Measurements from ENCODE around the gene GRHL1.
A peak's percentile ranks its signal among the peaks of the same experiment; 100 is the strongest.

GRHL1 gene

DNA sequence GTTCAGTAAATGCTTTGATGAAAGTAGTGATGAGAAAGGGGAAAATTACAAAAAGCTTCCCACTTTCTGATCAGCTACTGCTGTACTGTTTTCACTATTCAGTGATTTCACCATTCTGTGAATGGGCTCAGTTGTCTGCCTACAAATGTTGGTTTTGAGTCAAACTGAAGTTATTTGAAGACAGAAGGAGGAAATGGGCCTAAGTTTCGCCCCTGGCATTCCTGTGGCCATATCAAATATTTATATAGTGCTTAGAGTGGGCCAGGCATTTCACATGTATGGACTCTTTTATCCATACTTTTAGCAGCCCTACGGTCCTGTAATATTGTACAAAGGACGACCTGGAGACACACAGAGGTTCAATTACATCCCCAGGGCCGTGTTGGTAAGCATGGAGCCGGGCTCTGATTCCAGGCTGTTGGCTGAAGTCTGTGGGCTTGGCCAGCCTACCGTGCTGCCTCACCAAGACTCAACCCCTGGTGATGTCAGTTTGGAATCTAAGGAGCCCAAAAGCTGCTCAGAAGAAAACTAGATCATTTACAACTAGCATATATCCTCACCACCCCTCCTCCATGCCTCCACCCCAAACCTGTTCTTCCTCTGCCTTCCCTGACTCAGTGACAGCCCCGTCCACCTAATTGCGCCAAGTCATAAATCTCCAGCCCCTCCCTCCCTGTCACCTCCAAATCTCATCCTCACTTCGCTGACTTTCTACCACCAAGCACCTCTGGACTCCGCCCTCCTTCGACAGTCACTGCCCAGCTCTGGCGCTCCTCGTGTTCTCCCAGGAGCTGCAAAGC lies 10.1 kb upstream of the GRHL1 start (continued):
- TF ChIP-seq ZNF335 (tag by site-specific recombination; conservative IDR thresholded peaks at IDR 0.05) (peak; percentile 29; the same call in 1 of the 2 replicates), SCRT1 (tag by site-specific recombination; IDR thresholded peaks at IDR 0.05; ENCODE audit: borderline replicate concordance) (no peak), ZNF600 (tag by site-specific recombination; IDR thresholded peaks at IDR 0.05) (peak; percentile 38; the same call in 1 of the 2 replicates), SP2 (tag by site-specific recombination; IDR thresholded peaks at IDR 0.05) (peak; percentile 32), ZNF366 (tag by site-specific recombination; conservative IDR thresholded peaks at IDR 0.05) (peak; percentile 54; the same call in 1 of the 2 replicates), ZNF629 (tag by site-specific recombination; IDR thresholded peaks at IDR 0.05) (0 out of 2 replicates have a peak, but pooled peaks have one; percentile 14), ZNF529 (tag by site-specific recombination; IDR thresholded peaks at IDR 0.05; ENCODE audit: insufficient replicate concordance) (no peak), ZNF510 (tag by site-specific recombination; IDR thresholded peaks at IDR 0.05; ENCODE audit: insufficient replicate concordance) (no peak), ZSCAN23 (tag by site-specific recombination; IDR thresholded peaks at IDR 0.05) (no peak), ZNF514 (tag by site-specific recombination; IDR thresholded peaks at IDR 0.05) (no peak), ZNF585B (tag by site-specific recombination; IDR thresholded peaks at IDR 0.05) (no peak), ZNF426 (tag by site-specific recombination; IDR thresholded peaks at IDR 0.05) (no peak), PRDM1 (tag by site-specific recombination; IDR thresholded peaks at IDR 0.05) (peak; percentile 82), BCL11B (tag by site-specific recombination; IDR thresholded peaks at IDR 0.05; ENCODE audit: low read depth) (no peak), SP7 (tag by site-specific recombination; IDR thresholded peaks at IDR 0.05) (peak; percentile 79), KLF1 (tag by site-specific recombination; IDR thresholded peaks at IDR 0.05) (peak; percentile 95), ZNF266 (tag by site-specific recombination; IDR thresholded peaks at IDR 0.05; ENCODE audit: low read depth) (no peak), ZNF791 (tag by site-specific recombination; IDR thresholded peaks at IDR 0.05) (no peak), ZNF174 (tag by site-specific recombination; IDR thresholded peaks at IDR 0.05) (no peak)
- TF ChIP-seq, protein P1, sequence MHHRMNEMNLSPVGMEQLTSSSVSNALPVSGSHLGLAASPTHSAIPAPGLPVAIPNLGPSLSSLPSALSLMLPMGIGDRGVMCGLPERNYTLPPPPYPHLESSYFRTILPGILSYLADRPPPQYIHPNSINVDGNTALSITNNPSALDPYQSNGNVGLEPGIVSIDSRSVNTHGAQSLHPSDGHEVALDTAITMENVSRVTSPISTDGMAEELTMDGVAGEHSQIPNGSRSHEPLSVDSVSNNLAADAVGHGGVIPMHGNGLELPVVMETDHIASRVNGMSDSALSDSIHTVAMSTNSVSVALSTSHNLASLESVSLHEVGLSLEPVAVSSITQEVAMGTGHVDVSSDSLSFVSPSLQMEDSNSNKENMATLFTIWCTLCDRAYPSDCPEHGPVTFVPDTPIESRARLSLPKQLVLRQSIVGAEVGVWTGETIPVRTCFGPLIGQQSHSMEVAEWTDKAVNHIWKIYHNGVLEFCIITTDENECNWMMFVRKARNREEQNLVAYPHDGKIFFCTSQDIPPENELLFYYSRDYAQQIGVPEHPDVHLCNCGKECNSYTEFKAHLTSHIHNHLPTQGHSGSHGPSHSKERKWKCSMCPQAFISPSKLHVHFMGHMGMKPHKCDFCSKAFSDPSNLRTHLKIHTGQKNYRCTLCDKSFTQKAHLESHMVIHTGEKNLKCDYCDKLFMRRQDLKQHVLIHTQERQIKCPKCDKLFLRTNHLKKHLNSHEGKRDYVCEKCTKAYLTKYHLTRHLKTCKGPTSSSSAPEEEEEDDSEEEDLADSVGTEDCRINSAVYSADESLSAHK (tag by site-specific recombination; IDR thresholded peaks at IDR 0.05), result no peak
- TF ChIP-seq, protein P2, sequence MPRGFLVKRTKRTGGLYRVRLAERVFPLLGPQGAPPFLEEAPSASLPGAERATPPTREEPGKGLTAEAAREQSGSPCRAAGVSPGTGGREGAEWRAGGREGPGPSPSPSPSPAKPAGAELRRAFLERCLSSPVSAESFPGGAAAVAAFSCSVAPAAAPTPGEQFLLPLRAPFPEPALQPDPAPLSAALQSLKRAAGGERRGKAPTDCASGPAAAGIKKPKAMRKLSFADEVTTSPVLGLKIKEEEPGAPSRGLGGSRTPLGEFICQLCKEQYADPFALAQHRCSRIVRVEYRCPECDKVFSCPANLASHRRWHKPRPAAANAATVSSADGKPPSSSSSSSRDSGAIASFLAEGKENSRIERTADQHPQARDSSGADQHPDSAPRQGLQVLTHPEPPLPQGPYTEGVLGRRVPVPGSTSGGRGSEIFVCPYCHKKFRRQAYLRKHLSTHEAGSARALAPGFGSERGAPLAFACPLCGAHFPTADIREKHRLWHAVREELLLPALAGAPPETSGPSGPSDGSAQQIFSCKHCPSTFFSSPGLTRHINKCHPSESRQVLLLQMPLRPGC (tag by site-specific recombination; IDR thresholded peaks at IDR 0.05), result no peak
- TF ChIP-seq, protein P3, sequence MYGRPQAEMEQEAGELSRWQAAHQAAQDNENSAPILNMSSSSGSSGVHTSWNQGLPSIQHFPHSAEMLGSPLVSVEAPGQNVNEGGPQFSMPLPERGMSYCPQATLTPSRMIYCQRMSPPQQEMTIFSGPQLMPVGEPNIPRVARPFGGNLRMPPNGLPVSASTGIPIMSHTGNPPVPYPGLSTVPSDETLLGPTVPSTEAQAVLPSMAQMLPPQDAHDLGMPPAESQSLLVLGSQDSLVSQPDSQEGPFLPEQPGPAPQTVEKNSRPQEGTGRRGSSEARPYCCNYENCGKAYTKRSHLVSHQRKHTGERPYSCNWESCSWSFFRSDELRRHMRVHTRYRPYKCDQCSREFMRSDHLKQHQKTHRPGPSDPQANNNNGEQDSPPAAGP (tag by site-specific recombination; IDR thresholded peaks at IDR 0.05), result peak; percentile 91
- TF ChIP-seq, protein P4, sequence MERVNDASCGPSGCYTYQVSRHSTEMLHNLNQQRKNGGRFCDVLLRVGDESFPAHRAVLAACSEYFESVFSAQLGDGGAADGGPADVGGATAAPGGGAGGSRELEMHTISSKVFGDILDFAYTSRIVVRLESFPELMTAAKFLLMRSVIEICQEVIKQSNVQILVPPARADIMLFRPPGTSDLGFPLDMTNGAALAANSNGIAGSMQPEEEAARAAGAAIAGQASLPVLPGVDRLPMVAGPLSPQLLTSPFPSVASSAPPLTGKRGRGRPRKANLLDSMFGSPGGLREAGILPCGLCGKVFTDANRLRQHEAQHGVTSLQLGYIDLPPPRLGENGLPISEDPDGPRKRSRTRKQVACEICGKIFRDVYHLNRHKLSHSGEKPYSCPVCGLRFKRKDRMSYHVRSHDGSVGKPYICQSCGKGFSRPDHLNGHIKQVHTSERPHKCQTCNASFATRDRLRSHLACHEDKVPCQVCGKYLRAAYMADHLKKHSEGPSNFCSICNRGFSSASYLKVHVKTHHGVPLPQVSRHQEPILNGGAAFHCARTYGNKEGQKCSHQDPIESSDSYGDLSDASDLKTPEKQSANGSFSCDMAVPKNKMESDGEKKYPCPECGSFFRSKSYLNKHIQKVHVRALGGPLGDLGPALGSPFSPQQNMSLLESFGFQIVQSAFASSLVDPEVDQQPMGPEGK (tag by site-specific recombination; IDR thresholded peaks at IDR 0.05), result peak; percentile 69; the same call in 1 of the 2 replicates
- TF ChIP-seq, protein P5, sequence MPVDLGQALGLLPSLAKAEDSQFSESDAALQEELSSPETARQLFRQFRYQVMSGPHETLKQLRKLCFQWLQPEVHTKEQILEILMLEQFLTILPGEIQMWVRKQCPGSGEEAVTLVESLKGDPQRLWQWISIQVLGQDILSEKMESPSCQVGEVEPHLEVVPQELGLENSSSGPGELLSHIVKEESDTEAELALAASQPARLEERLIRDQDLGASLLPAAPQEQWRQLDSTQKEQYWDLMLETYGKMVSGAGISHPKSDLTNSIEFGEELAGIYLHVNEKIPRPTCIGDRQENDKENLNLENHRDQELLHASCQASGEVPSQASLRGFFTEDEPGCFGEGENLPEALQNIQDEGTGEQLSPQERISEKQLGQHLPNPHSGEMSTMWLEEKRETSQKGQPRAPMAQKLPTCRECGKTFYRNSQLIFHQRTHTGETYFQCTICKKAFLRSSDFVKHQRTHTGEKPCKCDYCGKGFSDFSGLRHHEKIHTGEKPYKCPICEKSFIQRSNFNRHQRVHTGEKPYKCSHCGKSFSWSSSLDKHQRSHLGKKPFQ (tag by site-specific recombination; IDR thresholded peaks at IDR 0.05), result no peak
- TF ChIP-seq, protein P6, sequence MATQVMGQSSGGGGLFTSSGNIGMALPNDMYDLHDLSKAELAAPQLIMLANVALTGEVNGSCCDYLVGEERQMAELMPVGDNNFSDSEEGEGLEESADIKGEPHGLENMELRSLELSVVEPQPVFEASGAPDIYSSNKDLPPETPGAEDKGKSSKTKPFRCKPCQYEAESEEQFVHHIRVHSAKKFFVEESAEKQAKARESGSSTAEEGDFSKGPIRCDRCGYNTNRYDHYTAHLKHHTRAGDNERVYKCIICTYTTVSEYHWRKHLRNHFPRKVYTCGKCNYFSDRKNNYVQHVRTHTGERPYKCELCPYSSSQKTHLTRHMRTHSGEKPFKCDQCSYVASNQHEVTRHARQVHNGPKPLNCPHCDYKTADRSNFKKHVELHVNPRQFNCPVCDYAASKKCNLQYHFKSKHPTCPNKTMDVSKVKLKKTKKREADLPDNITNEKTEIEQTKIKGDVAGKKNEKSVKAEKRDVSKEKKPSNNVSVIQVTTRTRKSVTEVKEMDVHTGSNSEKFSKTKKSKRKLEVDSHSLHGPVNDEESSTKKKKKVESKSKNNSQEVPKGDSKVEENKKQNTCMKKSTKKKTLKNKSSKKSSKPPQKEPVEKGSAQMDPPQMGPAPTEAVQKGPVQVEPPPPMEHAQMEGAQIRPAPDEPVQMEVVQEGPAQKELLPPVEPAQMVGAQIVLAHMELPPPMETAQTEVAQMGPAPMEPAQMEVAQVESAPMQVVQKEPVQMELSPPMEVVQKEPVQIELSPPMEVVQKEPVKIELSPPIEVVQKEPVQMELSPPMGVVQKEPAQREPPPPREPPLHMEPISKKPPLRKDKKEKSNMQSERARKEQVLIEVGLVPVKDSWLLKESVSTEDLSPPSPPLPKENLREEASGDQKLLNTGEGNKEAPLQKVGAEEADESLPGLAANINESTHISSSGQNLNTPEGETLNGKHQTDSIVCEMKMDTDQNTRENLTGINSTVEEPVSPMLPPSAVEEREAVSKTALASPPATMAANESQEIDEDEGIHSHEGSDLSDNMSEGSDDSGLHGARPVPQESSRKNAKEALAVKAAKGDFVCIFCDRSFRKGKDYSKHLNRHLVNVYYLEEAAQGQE (tag by site-specific recombination; IDR thresholded peaks at IDR 0.05), result no peak
